HG03354 (cell line): ENCODE data around the gene CELF1.

Experiments
- ATAC-seq: cut with Tn5 transposase; IDR thresholded peaks from one replicate; pipeline ENCODE4 v1.9.1; 2021; ENCODE audit warnings: mild to moderate bottlenecking; ENCODE audit not compliant: unreplicated experiment, poor library complexity, severe bottlenecking

CELF1 gene

GRCh38 chr11:47516155-47516554 is 36.8 kb downstream of the CELF1 start:
- ATAC-seq: no peak

DNA sequence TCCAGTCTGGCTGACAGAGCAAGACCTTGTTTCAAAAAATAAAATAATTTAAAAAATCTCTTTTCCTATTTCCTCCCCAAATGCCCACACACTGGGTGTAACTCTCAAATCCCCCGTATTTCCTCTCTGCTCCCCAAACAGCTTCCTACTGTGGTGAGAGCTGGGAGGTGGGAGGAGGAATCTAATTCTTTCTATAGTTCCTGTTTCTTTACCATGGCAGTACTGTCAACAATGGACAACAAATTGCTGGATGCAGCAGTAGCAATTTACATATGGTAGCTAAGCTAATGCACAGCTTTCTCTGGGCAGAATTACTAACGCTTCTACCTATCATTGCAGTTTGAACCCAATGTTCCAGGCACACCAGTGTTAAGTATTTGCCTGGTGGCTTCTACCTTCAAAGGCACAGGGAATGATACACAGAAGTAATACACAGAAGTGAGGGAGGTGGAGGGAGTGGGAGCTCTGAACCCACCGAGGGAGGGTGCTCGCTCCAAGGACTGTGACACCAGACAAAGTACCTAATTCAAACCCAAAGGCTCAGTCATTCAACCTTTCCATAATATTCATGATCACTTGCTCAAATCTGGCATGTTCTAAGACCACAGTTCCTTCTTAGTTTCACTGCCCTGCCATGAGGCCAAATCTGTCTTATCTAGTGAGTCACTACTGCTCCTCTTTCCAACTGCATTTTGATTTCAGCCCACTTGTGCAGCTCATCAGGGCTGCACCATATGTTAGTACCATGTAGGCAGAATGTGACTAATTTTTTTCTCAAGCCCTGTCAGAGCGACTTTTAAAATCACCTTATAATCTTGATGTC is 37.9 kb downstream of the CELF1 start:
- peak; percentile 42 for ATAC-seq

DNA sequence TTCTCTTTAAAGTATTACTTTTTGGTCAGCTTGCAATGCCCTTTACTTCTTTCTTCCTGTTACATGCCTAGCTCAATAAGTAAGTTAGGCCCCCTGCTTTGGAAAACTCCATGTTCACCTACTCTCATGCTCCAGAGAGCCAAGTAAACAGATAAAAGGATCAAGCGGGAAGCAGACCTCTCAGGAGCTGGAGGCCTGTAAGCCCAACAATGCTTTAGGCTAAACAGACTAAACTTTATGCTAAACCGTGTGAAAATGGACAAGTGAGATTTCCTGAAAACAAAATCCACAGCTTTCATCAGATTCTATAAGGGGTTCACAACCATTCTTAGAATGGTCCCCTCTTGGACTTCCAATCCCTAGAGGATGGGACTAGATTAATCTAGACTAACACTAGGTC is 40.2 kb downstream of the CELF1 start:
- ATAC-seq: no peak

DNA sequence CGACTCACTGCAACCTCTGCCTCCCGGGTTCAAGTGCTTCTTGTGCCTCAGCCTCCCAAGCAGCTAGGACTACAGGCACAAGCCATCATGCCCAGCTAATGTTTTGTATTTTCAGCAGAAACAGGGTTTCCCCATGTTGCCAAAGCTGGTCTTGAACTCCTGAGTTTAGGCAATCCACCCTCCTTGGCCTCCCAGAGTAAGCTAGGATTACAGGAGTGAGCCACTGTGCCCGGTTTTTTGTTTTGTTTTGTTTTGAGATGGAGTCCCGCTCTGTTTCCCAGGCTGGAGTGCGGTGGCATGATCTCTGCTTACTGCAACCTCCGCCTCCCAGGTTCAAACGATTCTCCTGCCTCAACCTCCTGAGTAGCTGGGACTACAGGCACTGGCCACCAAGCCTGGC is 41.0 kb downstream of the CELF1 start:
- ATAC-seq: no peak

DNA sequence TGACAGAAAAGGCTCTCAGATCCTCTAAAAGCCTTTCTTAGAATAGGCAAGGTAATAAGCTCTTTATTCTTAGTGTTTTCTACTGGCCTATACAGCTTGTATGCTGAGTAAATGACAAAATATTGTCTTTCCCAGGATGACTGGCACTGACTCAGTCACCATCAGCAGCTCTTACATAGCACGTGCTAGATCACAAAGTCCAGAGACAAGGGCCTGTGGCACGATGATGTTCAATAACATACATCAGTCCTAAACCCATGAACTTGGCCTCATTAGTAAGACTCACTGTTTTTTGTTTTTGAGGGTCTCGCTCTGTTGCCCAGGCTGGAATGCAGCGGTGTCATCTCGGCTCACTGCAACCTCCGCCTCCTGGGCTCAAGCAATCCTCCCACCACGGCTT is 42.7 kb downstream of the CELF1 start:
- ATAC-seq: no peak

- ATAC-seq: no peak
Observed at GRCh38 chr11:47509077-47509536, 43.8 kb downstream of the CELF1 start.

- no peak for ATAC-seq
Observed at GRCh38 chr11:47508240-47508957, 44.5 kb downstream of the CELF1 start.

DNA sequence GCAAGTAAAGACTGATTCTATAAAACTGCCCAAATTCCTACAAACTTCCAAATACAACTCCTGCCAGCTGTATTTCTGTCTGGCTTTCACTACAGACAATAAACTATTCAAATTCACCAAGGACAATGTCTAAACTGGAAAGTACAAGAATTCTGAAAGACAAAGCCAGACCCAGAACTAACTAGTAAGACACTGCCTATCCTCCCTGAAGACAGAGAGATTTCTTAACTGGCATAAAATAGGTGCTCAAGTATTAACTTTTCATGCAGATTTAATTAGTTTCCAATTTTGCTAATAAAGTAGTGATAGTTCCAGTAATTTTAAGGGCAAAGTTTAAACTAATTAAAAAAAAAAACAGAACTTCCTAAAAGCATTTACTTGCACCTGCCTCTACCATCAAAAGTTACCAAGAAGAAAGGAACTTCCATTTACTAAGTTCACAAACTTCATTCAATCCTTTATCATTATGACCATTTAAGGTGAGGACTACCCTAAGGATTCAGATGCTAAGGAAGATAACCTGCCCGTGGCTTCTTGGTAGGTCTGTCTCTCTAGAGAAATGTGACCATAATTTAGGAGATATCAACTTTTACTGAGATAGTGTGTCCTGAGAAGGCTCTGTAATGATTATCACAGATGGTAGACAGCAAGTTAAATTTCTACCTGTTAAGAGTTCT is 45.2 kb downstream of the CELF1 start:
- no peak for ATAC-seq

- ATAC-seq: no peak
Observed at GRCh38 chr11:47506795-47507562, 46.0 kb downstream of the CELF1 start.

DNA sequence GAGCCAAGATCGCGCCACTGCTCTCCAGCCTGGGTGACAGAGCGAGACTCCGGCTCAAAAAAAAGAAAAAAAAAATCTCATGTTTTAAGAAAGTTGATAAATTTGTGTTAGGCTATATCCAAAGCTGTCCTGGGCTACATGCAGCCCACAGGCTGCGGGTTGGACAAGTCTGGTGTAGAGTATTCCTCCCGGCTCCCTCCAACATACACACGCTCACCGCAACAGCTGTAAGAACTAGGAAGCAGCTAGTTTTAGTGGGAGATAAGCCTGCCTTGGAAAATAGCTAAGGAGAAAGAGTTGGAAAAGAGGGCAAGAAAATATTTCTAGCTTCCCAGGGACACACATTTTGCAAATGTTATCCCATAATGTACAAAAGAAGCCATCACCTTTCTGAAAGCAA is 46.6 kb downstream of the CELF1 start:
- no peak for ATAC-seq

DNA sequence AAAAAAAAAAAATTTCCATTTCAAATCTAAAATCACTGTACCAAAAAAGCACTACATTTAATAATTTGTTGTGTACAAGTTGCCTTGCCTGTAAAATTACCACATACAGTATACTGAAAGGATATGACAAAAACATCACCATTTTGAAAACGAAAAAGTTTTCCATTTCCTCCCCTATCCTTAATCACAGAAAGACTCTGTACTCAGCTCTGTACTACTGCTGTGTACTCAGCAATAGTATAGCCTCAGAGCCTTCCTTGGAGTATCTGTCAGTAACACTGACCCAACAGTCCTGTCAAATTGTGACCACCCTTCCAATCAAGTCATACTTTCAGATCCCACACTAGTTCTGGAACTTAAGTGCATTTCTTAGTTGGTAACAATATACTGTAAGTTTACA is 48.0 kb downstream of the CELF1 start:
- ATAC-seq: no peak

DNA sequence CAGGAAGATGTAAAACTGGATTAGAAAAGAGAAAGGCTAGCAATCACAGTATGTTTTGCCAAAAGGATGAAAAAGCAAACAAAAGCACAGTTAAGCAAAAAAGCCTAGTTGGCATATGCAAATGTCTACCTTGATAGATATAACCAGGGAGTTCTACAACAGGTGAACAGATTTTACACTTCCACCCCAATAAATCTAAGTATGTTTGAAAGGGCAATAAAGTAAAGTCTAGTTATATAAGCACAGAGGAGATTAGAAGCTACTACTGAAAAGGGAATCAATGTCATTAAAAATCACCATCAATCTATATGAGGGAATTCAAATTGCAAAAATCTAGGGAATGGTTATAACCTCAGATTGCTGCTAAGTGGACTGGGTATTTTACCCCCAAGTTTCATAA is 49.7 kb downstream of the CELF1 start:
- ATAC-seq: no peak

- ATAC-seq: no peak
Observed at GRCh38 chr11:47502767-47503166, 50.2 kb downstream of the CELF1 start.

DNA sequence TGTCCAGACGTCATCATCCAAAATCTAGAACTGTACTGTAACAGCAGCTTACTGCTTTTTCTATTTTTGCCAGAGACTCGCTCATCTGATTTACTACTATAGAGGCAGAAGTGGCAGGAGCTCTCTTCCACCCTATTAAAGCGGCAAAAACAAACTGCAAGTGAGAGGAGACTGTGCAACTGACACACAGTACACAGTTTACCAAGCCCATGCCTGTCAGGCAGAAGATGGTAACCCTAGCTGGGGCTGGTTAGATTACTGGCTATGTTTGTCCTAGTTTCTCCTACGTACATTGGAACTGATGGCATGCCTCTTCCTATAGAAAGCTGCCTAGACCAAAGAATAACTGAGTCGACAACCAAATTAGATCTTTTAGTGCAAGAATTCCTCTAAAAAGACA is 51.8 kb downstream of the CELF1 start:
- no peak for ATAC-seq

DNA sequence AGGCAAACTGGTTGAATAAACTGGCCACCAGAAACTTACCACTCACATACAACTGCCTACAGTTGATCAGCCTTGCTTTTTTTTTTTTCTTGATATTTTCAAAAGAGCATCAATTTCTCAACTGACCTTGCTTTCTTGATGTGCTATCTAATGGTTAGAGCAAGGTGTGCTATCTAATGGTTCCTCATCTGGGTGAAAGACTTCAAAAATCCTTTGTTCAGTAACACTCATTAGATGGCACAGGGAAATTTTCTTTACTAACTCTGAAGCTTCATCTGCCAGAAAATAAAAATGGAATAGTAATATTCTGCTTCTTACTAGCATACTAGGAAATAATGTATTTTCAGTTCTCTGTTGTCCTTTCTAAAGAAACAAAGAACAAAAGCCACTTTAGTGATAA is 52.8 kb downstream of the CELF1 start:
- ATAC-seq: no peak

DNA sequence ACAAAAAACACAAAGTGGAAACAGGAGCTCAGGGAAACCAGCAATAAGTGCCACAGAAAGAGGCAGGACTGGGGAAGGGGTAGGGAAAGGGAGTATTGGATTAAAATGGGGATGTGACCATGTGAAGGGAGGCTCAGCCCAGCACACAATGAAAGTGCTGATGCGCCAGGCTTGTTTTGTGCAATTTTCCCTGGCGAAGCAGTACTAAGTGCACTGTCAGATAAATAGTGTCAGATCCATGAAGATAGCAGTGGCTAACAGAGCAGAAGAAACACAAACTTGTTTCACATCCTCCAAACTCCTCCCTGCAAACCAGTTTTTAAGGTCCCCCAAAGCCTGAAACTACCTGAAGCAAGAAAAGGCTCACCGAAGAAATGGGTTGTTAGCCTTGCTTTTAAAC is 53.3 kb downstream of the CELF1 start:
- ATAC-seq: no peak

DNA sequence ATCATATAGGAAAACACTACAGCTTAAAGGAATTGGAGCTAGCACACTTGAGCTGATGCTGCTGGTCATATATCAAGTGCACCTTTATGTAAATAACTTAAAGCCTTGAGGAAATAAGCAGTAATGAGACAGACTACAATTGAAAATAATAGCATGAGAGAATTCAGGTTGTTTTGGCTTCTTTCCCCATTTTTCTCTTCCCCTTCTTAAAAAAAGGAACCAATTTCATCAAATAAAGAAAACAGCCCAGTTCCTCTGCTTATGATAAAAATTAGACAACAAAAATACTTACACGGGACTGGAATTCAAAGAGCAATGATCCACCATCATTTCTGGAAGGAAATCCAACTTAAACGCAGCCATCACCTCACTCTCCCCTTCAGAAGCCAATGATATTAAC is 53.8 kb downstream of the CELF1 start:
- no peak for ATAC-seq

DNA sequence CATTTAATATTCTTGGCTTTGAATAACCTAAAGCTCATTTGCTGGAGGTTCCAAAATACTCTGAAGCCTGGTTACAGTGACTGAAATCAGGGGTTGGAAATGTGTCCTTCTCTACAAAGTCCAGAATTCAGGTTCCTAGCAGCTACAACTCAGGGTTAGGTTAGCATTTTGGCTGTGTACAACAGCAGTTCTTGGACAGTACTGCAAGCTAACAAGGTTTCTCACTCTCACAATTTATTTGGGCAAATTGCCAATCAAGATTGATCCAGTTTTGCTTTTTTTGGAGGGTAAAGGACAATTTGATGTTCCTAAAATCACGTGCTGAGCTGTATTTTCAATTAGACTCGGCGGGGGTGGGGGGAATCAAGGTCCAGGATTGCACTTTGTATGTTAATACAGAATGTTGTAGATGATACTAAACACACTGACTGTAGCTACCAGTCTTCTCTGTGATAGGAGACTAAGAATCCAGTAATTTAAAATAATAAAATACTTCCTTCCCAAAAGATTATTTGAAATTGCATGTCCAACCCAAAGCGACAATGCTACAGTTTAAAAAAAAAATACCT is 54.3 kb downstream of the CELF1 start:
- no peak for ATAC-seq

DNA sequence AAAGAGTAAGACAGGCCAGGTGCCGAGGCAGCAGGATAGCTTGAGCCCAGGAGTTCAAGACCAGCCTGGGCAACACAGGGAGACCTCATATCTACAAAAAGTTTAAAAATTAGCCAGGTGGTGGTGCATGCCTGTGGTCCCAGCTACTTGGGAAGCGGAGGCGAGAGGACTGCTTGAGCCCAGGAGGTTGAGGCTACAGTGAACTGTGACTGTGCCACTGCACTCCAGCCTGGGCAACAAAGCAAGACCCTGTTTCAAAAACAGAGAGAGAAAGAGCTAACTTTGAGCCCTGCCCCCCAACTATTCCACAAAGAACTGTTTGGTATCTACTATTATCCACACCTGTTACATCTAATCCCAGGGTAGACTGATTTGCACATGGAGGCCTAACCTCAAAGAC is 54.8 kb downstream of the CELF1 start:
- ATAC-seq: no peak

GRCh38 chr11:47496808-47497207 is 56.1 kb downstream of the CELF1 start:
- no peak for ATAC-seq
